HG03064 (cell line): Measurements from ENCODE around the gene TMEM126B.
A peak's percentile ranks its signal among the peaks of the same experiment; 100 is the strongest.
"Not testable (repeated sequence)": the region's sequence is repeated elsewhere in the genome, so short reads cannot be mapped to it uniquely, and the experiment has no call there.

ENCODE experiments used
- ATAC-seq: cut with Tn5 transposase; IDR thresholded peaks from one replicate; pipeline ENCODE4 v1.9.1; 2021; ENCODE audit warnings: low read depth; ENCODE audit not compliant: unreplicated experiment

Gene TMEM126B

GRCh38 chr11:85647078-85647477 lies 18.7 kb downstream of the TMEM126B start:
- no peak for ATAC-seq

GRCh38 chr11:85647604-85648299 lies 19.4 kb downstream of the TMEM126B start, which contains the start of gene TMEM126A:
Gene TMEM126A (plus strand): TSS chr11:85647967. CDS start chr11:85650256, 2,289 bp downstream.
- peak; percentile 100 for ATAC-seq

GRCh38 chr11:85651118-85651517 lies 22.7 kb downstream of the TMEM126B start:
- ATAC-seq = no peak

GRCh38 chr11:85652786-85653447 lies 24.5 kb downstream of the TMEM126B start:
- no peak for ATAC-seq

GRCh38 chr11:85654343-85654742 lies 25.9 kb downstream of the TMEM126B start:
- ATAC-seq = not testable (repeated sequence)

- no peak for ATAC-seq
Observed at GRCh38 chr11:85656777-85657176, 28.4 kb downstream of the TMEM126B start.

- no peak for ATAC-seq
Observed at GRCh38 chr11:85658180-85658579, 29.8 kb downstream of the TMEM126B start.

- no peak for ATAC-seq
Observed at GRCh38 chr11:85661972-85662664, 33.7 kb downstream of the TMEM126B start.

- ATAC-seq = no peak
Observed at GRCh38 chr11:85663080-85663752, 34.8 kb downstream of the TMEM126B start.

GRCh38 chr11:85663753-85664614 lies 35.6 kb downstream of the TMEM126B start:
- ATAC-seq = peak; percentile 64

- ATAC-seq = peak; percentile 87
Observed at GRCh38 chr11:85664615-85665481, 36.5 kb downstream of the TMEM126B start, which contains the start of gene CREBZF. Gene CREBZF (minus strand): TSS chr11:85665129. CDS start chr11:85664875, 254 bp downstream.

- ATAC-seq = no peak
Observed at GRCh38 chr11:85665733-85666132, 37.3 kb downstream of the TMEM126B start.

GRCh38 chr11:85666687-85667086 lies 38.3 kb downstream of the TMEM126B start:
- no peak for ATAC-seq

GRCh38 chr11:85668157-85668556 lies 39.8 kb downstream of the TMEM126B start:
- ATAC-seq = no peak

- not testable (repeated sequence) for ATAC-seq
Observed at GRCh38 chr11:85670949-85671663, 42.7 kb downstream of the TMEM126B start.

GRCh38 chr11:85672105-85672902 lies 43.9 kb downstream of the TMEM126B start:
- no peak for ATAC-seq

- no peak for ATAC-seq
Observed at GRCh38 chr11:85673393-85673792, 45.0 kb downstream of the TMEM126B start.
